Measurements from ENCODE around the gene TMED4. TPM values are rescaled to one million over a fixed set of nuclear protein-coding genes. Genes with fewer than 3 reads are reported as not detected.
A peak's percentile ranks its signal among the peaks of the same experiment; 100 is the strongest.

TMED4 gene
- total and polyA plus RNA-seq, 2 of the 13 experiments (the other 11 are each of a cell fraction or from before 2014, with no cell fraction given): 81.4 to 109 TPM

- no peak for ATAC-seq
These were observed 32.6 kb downstream of the TMED4 start for GRCh38 chr7:44549457-44549856.

More at GRCh38 chr7:44549457-44549856, 32.6 kb downstream of the TMED4 start:
- H4K20me1 ChIP-seq (ENCODE audit: insufficient read depth, low read length): no peaks in the 10 kb centered on the region
- TF ChIP-seq HIVEP1 (CRISPR knock-in tag; IDR thresholded peaks at IDR 0.05): no peak
- no peak for TF ChIP-seq ZNF136 (CRISPR knock-in tag; IDR thresholded peaks at IDR 0.05; ENCODE audit: low read depth)
- no peak for TF ChIP-seq YEATS4 (CRISPR knock-in tag; IDR thresholded peaks at IDR 0.05; ENCODE audit: borderline replicate concordance)
- no peak for TF ChIP-seq EHMT2 (IDR thresholded peaks at IDR 0.05; ENCODE audit: borderline replicate concordance, low read depth, low read length)
- TF ChIP-seq ZC3H13 (CRISPR knock-in tag; IDR thresholded peaks at IDR 0.05): no peak
- no peak for TF ChIP-seq FOXP4 (CRISPR knock-in tag; IDR thresholded peaks at IDR 0.05)
- no peak for TF ChIP-seq NR0B2 (CRISPR knock-in tag; IDR thresholded peaks at IDR 0.05)
- TF ChIP-seq SIX1 (CRISPR knock-in tag; IDR thresholded peaks at IDR 0.05; ENCODE audit: borderline replicate concordance): no peak
- TF ChIP-seq PHF20 (CRISPR knock-in tag; IDR thresholded peaks at IDR 0.05): no peak
- peak; percentile 30; the same call in 1 of the 2 replicates for TF ChIP-seq ZNF121 (CRISPR knock-in tag; IDR thresholded peaks at IDR 0.05)
- no peak for TF ChIP-seq ZNF768 (CRISPR knock-in tag; IDR thresholded peaks at IDR 0.05)
- TF ChIP-seq, protein P1, sequence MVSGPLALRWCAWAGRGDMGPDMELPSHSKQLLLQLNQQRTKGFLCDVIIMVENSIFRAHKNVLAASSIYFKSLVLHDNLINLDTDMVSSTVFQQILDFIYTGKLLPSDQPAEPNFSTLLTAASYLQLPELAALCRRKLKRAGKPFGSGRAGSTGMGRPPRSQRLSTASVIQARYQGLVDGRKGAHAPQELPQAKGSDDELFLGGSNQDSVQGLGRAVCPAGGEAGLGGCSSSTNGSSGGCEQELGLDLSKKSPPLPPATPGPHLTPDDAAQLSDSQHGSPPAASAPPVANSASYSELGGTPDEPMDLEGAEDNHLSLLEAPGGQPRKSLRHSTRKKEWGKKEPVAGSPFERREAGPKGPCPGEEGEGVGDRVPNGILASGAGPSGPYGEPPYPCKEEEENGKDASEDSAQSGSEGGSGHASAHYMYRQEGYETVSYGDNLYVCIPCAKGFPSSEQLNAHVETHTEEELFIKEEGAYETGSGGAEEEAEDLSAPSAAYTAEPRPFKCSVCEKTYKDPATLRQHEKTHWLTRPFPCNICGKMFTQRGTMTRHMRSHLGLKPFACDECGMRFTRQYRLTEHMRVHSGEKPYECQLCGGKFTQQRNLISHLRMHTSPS (CRISPR knock-in tag; IDR thresholded peaks at IDR 0.05; ENCODE audit: low read depth): no peak
- TF ChIP-seq, protein P2, sequence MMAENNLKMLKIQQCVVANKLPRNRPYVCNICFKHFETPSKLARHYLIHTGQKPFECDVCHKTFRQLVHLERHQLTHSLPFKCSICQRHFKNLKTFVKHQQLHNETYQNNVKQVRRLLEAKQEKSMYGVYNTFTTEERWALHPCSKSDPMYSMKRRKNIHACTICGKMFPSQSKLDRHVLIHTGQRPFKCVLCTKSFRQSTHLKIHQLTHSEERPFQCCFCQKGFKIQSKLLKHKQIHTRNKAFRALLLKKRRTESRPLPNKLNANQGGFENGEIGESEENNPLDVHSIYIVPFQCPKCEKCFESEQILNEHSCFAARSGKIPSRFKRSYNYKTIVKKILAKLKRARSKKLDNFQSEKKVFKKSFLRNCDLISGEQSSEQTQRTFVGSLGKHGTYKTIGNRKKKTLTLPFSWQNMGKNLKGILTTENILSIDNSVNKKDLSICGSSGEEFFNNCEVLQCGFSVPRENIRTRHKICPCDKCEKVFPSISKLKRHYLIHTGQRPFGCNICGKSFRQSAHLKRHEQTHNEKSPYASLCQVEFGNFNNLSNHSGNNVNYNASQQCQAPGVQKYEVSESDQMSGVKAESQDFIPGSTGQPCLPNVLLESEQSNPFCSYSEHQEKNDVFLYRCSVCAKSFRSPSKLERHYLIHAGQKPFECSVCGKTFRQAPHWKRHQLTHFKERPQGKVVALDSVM (CRISPR knock-in tag; IDR thresholded peaks at IDR 0.05): peak; percentile 58; the same call in 1 of the 2 replicates
- no peaks in the 10 kb centered on the region for H3K27me3 ChIP-seq (ENCODE audit: control insufficient read depth in 1 of 2, insufficient read depth in 2 of 2, low read length in 2 of 2)
- H3K9me3 ChIP-seq (ENCODE audit: low read length): no peaks in the 10 kb centered on the region
- DNase-seq (ENCODE audit: low spot score) (no peak), FAIRE-seq (no peak)
- intact Hi-C loops (cut with micrococcal nuclease; ENCODE audit: unreplicated experiment): no loop called here
- peaks cover 24% of the 10 kb centered on the region for H3K4me1 ChIP-seq (ENCODE audit: insufficient read depth, low read length)
- no peak overlapping the region for H3K27ac ChIP-seq (ENCODE audit: extremely low read length, insufficient read depth, low read length)
- 7% methylated on average over 3 of the region's 3 CpGs for WGBS (ENCODE audit: low lambda C conversion rate)
- no TSS peak for BruUV-seq (replicated peaks)
- no peak overlapping the region for H2AFZ ChIP-seq (ENCODE audit: low read length)
- ChIA-PET CTCF (ENCODE audit: low intra/inter-chr PET ratio, low total read pairs) (no interaction called here), POLR2A (interaction anchor here (1.4 kb wide), 1 partner anchor 299 kb away, joined by 3 read pairs; the partner anchor contains the start of gene H2AZ2)
- H3K9ac ChIP-seq (ENCODE audit: insufficient read depth, low read depth, low read length): no peak overlapping the region
- H3K79me2 ChIP-seq (ENCODE audit: insufficient read depth, low read length): no peaks in the 10 kb centered on the region
- H3K4me3 ChIP-seq (replicated peaks in 1 of 3; ENCODE audit: insufficient read depth in 1 of 3, low read depth in 2 of 3, low read length in 3 of 3): no peak overlapping the region
- H3K4me2 ChIP-seq (ENCODE audit: low read depth, low read length): no peak overlapping the region
- in situ Hi-C loops (cut with HindIII; ENCODE audit: extremely low pct_ligation_motif_present, low pct_unique_long_range_greater_than_20kb): no loop called here
- H3K36me3 ChIP-seq (replicated peaks in 1 of 2; ENCODE audit: control insufficient read depth in 1 of 2, insufficient read depth in 2 of 2, low read length in 2 of 2): no peaks in the 10 kb centered on the region
